Panc1 (cell line): ENCODE results near the gene CPS1. TPM values are rescaled to one million over a fixed set of nuclear protein-coding genes. Genes with fewer than 3 reads are reported as not detected.

Source experiments
- ATAC-seq: fragments of 200-7000 bp; cut with Tn5 transposase; 2 replicates; pipeline ENCODE4 v1.9.1; 2020; ENCODE audit warnings: mild to moderate bottlenecking, moderate library complexity
- BruUV-seq: library from RNA; stranded (reverse); fragments of 400-500 nt; replicated peaks from 2 replicates; lab custom pipeline; 2021; lab: Mats Ljungman, UMichigan
- CTCF ChIA-PET: fragments of 300-600 bp; sonication (Branson Sonifier 250); formaldehyde crosslinking; loops from one replicate; lab custom pipeline; 2022; ENCODE audit warnings: antibody characterized with exemption; lab: Charles Lee
- POLR2A ChIA-PET: fragments of 300-600 bp; sonication (Branson Sonifier 250); formaldehyde crosslinking; loops from one replicate; lab custom pipeline; 2022; ENCODE audit warnings: antibody characterized with exemption; lab: Charles Lee
- DNase-seq: peaks from one replicate; pipeline ENCODE4 v3.0.0-alpha.2; 2010; ENCODE audit warnings: low read depth, low spot score
- H3K27ac ChIP-seq: 2 replicates; pipeline ENCODE4 v1.5.1; 2011; ENCODE audit warnings: mild to moderate bottlenecking, low read length, inconsistent platforms
- H3K27me3 ChIP-seq: fragments of 200-500 bp; sonication (Bioruptor generic); 2 replicates; pipeline ENCODE4 v1.6.0; 2014; ENCODE audit warnings: low read length, inconsistent platforms; ENCODE audit not compliant: control insufficient read depth, insufficient read depth
- H3K36me3 ChIP-seq: fragments of 200-500 bp; sonication (Bioruptor generic); 2 replicates; pipeline ENCODE4 v1.5.1; 2014; ENCODE audit warnings: inconsistent platforms, mild to moderate bottlenecking, low read length, moderate library complexity; ENCODE audit not compliant: control insufficient read depth, insufficient read depth
- H3K4me1 ChIP-seq: 2 replicates; pipeline ENCODE4 v1.5.1; 2011; ENCODE audit warnings: inconsistent platforms, mild to moderate bottlenecking, low read length, moderate library complexity; ENCODE audit not compliant: control insufficient read depth, insufficient read depth
- H3K4me3 ChIP-seq, 2 experiments: 2 replicates each; pipeline ENCODE4 v1.5.1; 2011 to 2012; ENCODE audit warnings: low read depth in 2 of 2, low read length in 2 of 2, mild to moderate bottlenecking in 2 of 2, inconsistent platforms in 1 of 2, moderate library complexity in 1 of 2
- H3K9me3 ChIP-seq: fragments of 200-500 bp; sonication (Bioruptor generic); 2 replicates; pipeline ENCODE4 v1.5.1; 2014; ENCODE audit warnings: low read depth, mild to moderate bottlenecking, inconsistent platforms, low read length, moderate library complexity; ENCODE audit not compliant: control insufficient read depth, insufficient read depth
- CTCF ChIP-seq: fragments of 450-650 bp; IDR thresholded peaks from 2 replicates; pipeline ENCODE4 v1.5.1; 2017; ENCODE audit warnings: mild to moderate bottlenecking
- POLR2AphosphoS5 ChIP-seq: IDR thresholded peaks from 2 replicates; pipeline ENCODE4 v1.6.1; 2012; ENCODE audit warnings: mild to moderate bottlenecking, low read depth, low read length, moderate library complexity
- REST ChIP-seq, 2 experiments: IDR thresholded peaks; 2 replicates each; pipeline ENCODE4 v1.6.1; 2011 to 2012; ENCODE audit warnings: low read depth in 2 of 2, control low read depth in 1 of 2, low read length in 1 of 2, mild to moderate bottlenecking in 1 of 2, moderate library complexity in 1 of 2; ENCODE audit not compliant: insufficient read depth in 1 of 2
- SIN3A ChIP-seq: IDR thresholded peaks from 2 replicates; pipeline ENCODE4 v1.6.1; 2012; ENCODE audit warnings: low read depth, mild to moderate bottlenecking, low read length, moderate library complexity, borderline replicate concordance; ENCODE audit not compliant: insufficient read depth
- TCF7L2 ChIP-seq: IDR thresholded peaks from 2 replicates; pipeline ENCODE4 v1.6.1; 2011; ENCODE audit warnings: mild to moderate bottlenecking, low read depth, low read length, inconsistent platforms
- in situ Hi-C: cut with HindIII; loops from 2 replicates; pipeline ENCODE4 v1.10.0; 2016; ENCODE audit warnings: low sequenced_read_pairs, low pct_unique_long_range_greater_than_20kb
- intact Hi-C: fragments of 100-400 bp; cut with micrococcal nuclease; formaldehyde crosslinking; loops from one replicate; pipeline ENCODE4 v1.10.0; 2022; ENCODE audit not compliant: unreplicated experiment
- total RNA-seq: library from RNA; stranded (reverse); gene quantifications from one replicate; pipeline ENCODE4 v1.2.1, GENCODE V29; 2021; ENCODE audit not compliant: unreplicated experiment

The CPS1 gene
- total RNA-seq, 1 experiment from 2014 or later, result 5.1 TPM

DNA sequence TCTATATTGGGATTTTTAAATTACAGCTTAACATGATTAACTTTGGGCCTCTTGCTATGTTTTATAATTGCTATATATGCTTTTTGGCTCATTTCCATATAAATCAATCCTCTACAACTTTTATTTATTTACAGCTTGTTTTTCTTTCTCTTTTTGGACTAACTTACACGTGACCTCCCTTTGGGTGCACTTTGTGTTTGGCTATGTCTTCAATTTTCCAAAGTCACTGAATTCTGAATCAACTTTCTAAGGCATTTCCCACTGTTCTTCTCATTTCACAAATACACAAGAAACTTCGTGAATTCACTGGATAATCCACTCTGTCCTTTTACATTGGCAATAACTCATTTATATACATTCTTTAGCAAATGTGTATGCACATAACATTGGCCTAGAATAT, 5.4 kb upstream of the CPS1 start:
- no TSS peak for BruUV-seq
- no peaks in the 10 kb centered on the region for H3K9me3 ChIP-seq
- no peaks in the 10 kb centered on the region for H3K36me3 ChIP-seq
- ATAC-seq (no peak), DNase-seq (no peak)
- H3K4me1 ChIP-seq, result no peaks in the 10 kb centered on the region
- no peak overlapping the region for H3K4me3 ChIP-seq
- TF ChIP-seq POLR2AphosphoS5 (no peak), CTCF (no peak), TCF7L2 (no peak), REST (IDR thresholded peaks at IDR 0.05; ENCODE audit: insufficient read depth in 1 of 2, low read depth in 2 of 2, low read length in 1 of 2) (no peak), SIN3A (no peak)
- POLR2A ChIA-PET, result no interaction called here
- H3K27ac ChIP-seq, result no peak overlapping the region
- no peaks in the 10 kb centered on the region for H3K27me3 ChIP-seq
- in situ Hi-C loops (no loop called here), intact Hi-C loops (no loop called here)
- CTCF ChIA-PET, result no interaction called here

GRCh38 chr2:210553373-210553772, 3.0 kb upstream of the CPS1 start:
- no peak for TF ChIP-seq TCF7L2
- no peak for TF ChIP-seq REST (IDR thresholded peaks at IDR 0.05; ENCODE audit: insufficient read depth in 1 of 2, low read depth in 2 of 2, low read length in 1 of 2)
- TF ChIP-seq CTCF, result no peak
- no peak for TF ChIP-seq SIN3A
- TF ChIP-seq POLR2AphosphoS5, result no peak
- H3K4me3 ChIP-seq, result no peak overlapping the region
- intact Hi-C loops (no loop called here), in situ Hi-C loops (no loop called here)
- no TSS peak for BruUV-seq
- H3K4me1 ChIP-seq, result no peaks in the 10 kb centered on the region
- no peaks in the 10 kb centered on the region for H3K27me3 ChIP-seq
- H3K9me3 ChIP-seq, result no peaks in the 10 kb centered on the region
- DNase-seq, result no peak
- no peaks in the 10 kb centered on the region for H3K36me3 ChIP-seq
- ChIA-PET CTCF (no interaction called here), POLR2A (no interaction called here)
- H3K27ac ChIP-seq, result no peak overlapping the region
- no peak for ATAC-seq
